ENCODE results near the gene MATR3. TPM values are rescaled to one million over a fixed set of nuclear protein-coding genes. Genes with fewer than 3 reads are reported as not detected.
A peak's percentile ranks its signal among the peaks of the same experiment; 100 is the strongest.

The MATR3 gene
- polyA plus RNA-seq, 3 donors: 61.8 to 174 (median 137) TPM

- Histone ChIP-seq H3K9ac (ENCODE audit: insufficient read depth, low read length, poor library complexity, severe bottlenecking) (no peak overlapping the region), H3K27ac (ENCODE audit: low read depth in 1 of 2, low read length in 2 of 2) (no peak overlapping the region), H3K4me2 (replicated peaks; ENCODE audit: extremely low read depth, low read length, poor library complexity, severe bottlenecking) (no peak overlapping the region), H3K27me3 (ENCODE audit: control insufficient read depth in 2 of 2, insufficient read depth in 2 of 2, low read length in 2 of 2) (no peaks in the 10 kb centered on the region), H3K4me3 (replicated peaks in 1 of 3; ENCODE audit: low read depth in 2 of 3, low read length in 3 of 3) (no peak overlapping the region), H3K4me1 (ENCODE audit: control insufficient read depth in 1 of 2, insufficient read depth in 2 of 2, low read length in 2 of 2) (no peaks in the 10 kb centered on the region), H2AFZ (ENCODE audit: insufficient read depth, low read depth, low read length, poor library complexity, severe bottlenecking) (no peak overlapping the region), H3K79me2 (ENCODE audit: insufficient read depth, low read length) (no peaks in the 10 kb centered on the region), H4K20me1 (ENCODE audit: insufficient read depth, low read length) (peaks cover 6% of the 10 kb centered on the region), H3K36me3 (replicated peaks in 1 of 2; ENCODE audit: control insufficient read depth in 1 of 2, insufficient read depth in 2 of 2, low read length in 2 of 2) (peaks cover 58 to 89% of the 10 kb centered on the region in 2 donors), H3K9me3 (replicated peaks in 1 of 2; ENCODE audit: control insufficient read depth in 1 of 2, insufficient read depth in 1 of 2, low read length in 2 of 2) (no peaks in the 10 kb centered on the region)
- H3K27me3 Mint-ChIP-seq (ENCODE audit: low read depth in 3 of 3): no peaks in the 10 kb centered on the region
- H3K4me3 Mint-ChIP-seq: no peak overlapping the region
- no CpG with 5 or more reads among the region's 1 CpG for WGBS (ENCODE audit: insufficient coverage)
- TF ChIP-seq CTCF (IDR thresholded peaks at IDR 0.05): no peak
- H3K4me1 Mint-ChIP-seq: no peaks in the 10 kb centered on the region
- no peak for DNase-seq
- H3K27ac Mint-ChIP-seq: no peak overlapping the region
- peaks cover 0 to 4% (median 0%) of the 10 kb centered on the region in 7 donors for H3K9me3 Mint-ChIP-seq
- H3K36me3 Mint-ChIP-seq: peaks cover 66 to 85% of the 10 kb centered on the region in 2 donors
- intact Hi-C loops (cut with micrococcal nuclease): no loop called here
Measured at GRCh38 chr5:139369181-139369580, 75.6 kb downstream of the MATR3 start.

GRCh38 chr5:139371482-139372435 is 78.2 kb downstream of the MATR3 start:
- H3K27ac Mint-ChIP-seq: peak overlapping the region in 1 of 7 donors; percentile 42
- DNase-seq: no peak
- no CpG with 5 or more reads among the region's 7 CpGs for WGBS (ENCODE audit: insufficient coverage)

More at GRCh38 chr5:139371482-139372435, 78.2 kb downstream of the MATR3 start:
- no peak overlapping the region for H3K27ac ChIP-seq (ENCODE audit: low read depth in 1 of 2, low read length in 2 of 2)
- H3K4me2 ChIP-seq (replicated peaks; ENCODE audit: extremely low read depth, low read length, poor library complexity, severe bottlenecking): no peak overlapping the region
- no peaks in the 10 kb centered on the region for H3K9me3 ChIP-seq (replicated peaks in 1 of 2; ENCODE audit: control insufficient read depth in 1 of 2, insufficient read depth in 1 of 2, low read length in 2 of 2)
- peaks cover 39 to 66% of the 10 kb centered on the region in 2 donors for H3K36me3 ChIP-seq (replicated peaks in 1 of 2; ENCODE audit: control insufficient read depth in 1 of 2, insufficient read depth in 2 of 2, low read length in 2 of 2)
- H4K20me1 ChIP-seq (ENCODE audit: insufficient read depth, low read length): peaks cover 3% of the 10 kb centered on the region
- H3K4me3 ChIP-seq (replicated peaks in 1 of 3; ENCODE audit: low read depth in 2 of 3, low read length in 3 of 3): no peak overlapping the region
- Mint-ChIP-seq H3K27me3 (ENCODE audit: low read depth in 3 of 3) (no peaks in the 10 kb centered on the region), H3K36me3 (peaks cover 47 to 69% of the 10 kb centered on the region in 2 donors), H3K4me3 (no peak overlapping the region), H3K9me3 (peaks cover 0 to 5% (median 0%) of the 10 kb centered on the region in 7 donors), H3K4me1 (no peaks in the 10 kb centered on the region)
- no peak overlapping the region for H3K9ac ChIP-seq (ENCODE audit: insufficient read depth, low read length, poor library complexity, severe bottlenecking)
- no peaks in the 10 kb centered on the region for H3K79me2 ChIP-seq (ENCODE audit: insufficient read depth, low read length)
- H2AFZ ChIP-seq (ENCODE audit: insufficient read depth, low read depth, low read length, poor library complexity, severe bottlenecking): no peak overlapping the region
- no peak for TF ChIP-seq CTCF (IDR thresholded peaks at IDR 0.05)
- no peaks in the 10 kb centered on the region for H3K4me1 ChIP-seq (ENCODE audit: control insufficient read depth in 1 of 2, insufficient read depth in 2 of 2, low read length in 2 of 2)
- intact Hi-C loops (cut with micrococcal nuclease): no loop called here
- H3K27me3 ChIP-seq (ENCODE audit: control insufficient read depth in 2 of 2, insufficient read depth in 2 of 2, low read length in 2 of 2): no peaks in the 10 kb centered on the region

All from CD14-positive monocyte (primary cell).